GM23248 (cell line): ENCODE results near the gene CALML3. TPM values are rescaled to one million over a fixed set of nuclear protein-coding genes. Genes with fewer than 3 reads are reported as not detected.

Experiments
- DNase-seq: peaks from one replicate; pipeline ENCODE4 v3.0.0-alpha.2; 2015
- H2AFZ ChIP-seq: fragments of 200-600 bp; sonication (generic); 2 replicates; pipeline ENCODE4 v1.6.1; 2016; ENCODE audit warnings: antibody characterized with exemption
- H3F3A ChIP-seq: fragments of 200-600 bp; sonication (generic); 2 replicates; pipeline ENCODE4 v1.6.1; 2016; ENCODE audit warnings: mild to moderate bottlenecking, antibody characterized with exemption, mixed run types; ENCODE audit not compliant: insufficient read depth
- H3K27ac ChIP-seq: fragments of 200-600 bp; sonication (generic); 2 replicates; pipeline ENCODE4 v1.5.1; 2016; ENCODE audit warnings: mild to moderate bottlenecking
- H3K27me3 ChIP-seq: fragments of 200-600 bp; sonication (generic); replicated peaks from 2 replicates; pipeline ENCODE4 v1.6.1; 2016; ENCODE audit warnings: mild to moderate bottlenecking; ENCODE audit not compliant: insufficient read depth
- H3K36me3 ChIP-seq: fragments of 200-600 bp; sonication (generic); 2 replicates; pipeline ENCODE4 v1.6.1; 2016; ENCODE audit warnings: low read depth, mild to moderate bottlenecking
- H3K4me1 ChIP-seq: fragments of 200-600 bp; sonication (generic); 2 replicates; pipeline ENCODE4 v1.6.1; 2016; ENCODE audit warnings: mild to moderate bottlenecking; ENCODE audit not compliant: insufficient read depth
- H3K4me2 ChIP-seq: fragments of 200-600 bp; sonication (generic); one replicate; pipeline ENCODE4 v1.6.1; 2016; ENCODE audit warnings: mild to moderate bottlenecking; ENCODE audit not compliant: unreplicated experiment
- H3K4me3 ChIP-seq: fragments of 200-600 bp; sonication (generic); 2 replicates; pipeline ENCODE4 v1.5.1; 2016; ENCODE audit warnings: mild to moderate bottlenecking
- H3K79me2 ChIP-seq: fragments of 200-600 bp; sonication (generic); 2 replicates; pipeline ENCODE4 v1.6.1; 2016; ENCODE audit warnings: mild to moderate bottlenecking; ENCODE audit not compliant: insufficient read depth
- H3K9ac ChIP-seq: fragments of 200-600 bp; sonication (generic); 2 replicates; pipeline ENCODE4 v1.6.1; 2016; ENCODE audit warnings: mild to moderate bottlenecking
- H3K9me2 ChIP-seq: fragments of 200-600 bp; sonication (generic); 2 replicates; pipeline ENCODE4 v1.6.1; 2016; ENCODE audit warnings: mixed run types, mild to moderate bottlenecking, moderate library complexity; ENCODE audit not compliant: insufficient read depth
- H3K9me3 ChIP-seq: fragments of 200-600 bp; sonication (generic); one replicate; pipeline ENCODE4 v1.6.1; 2017; ENCODE audit warnings: low read depth
- H4K20me1 ChIP-seq: fragments of 200-600 bp; sonication (generic); 2 replicates; pipeline ENCODE4 v1.6.0; 2016; ENCODE audit not compliant: insufficient read depth
- EZH2 ChIP-seq: fragments of 200-600 bp; sonication (generic); IDR thresholded peaks from 2 replicates; pipeline ENCODE4 v1.6.1; 2018; ENCODE audit warnings: antibody characterized with exemption, mild to moderate bottlenecking; ENCODE audit not compliant: insufficient read depth, poor library complexity, severe bottlenecking
- EZH2phosphoT487 ChIP-seq: fragments of 200-600 bp; sonication (generic); IDR thresholded peaks from 2 replicates; pipeline ENCODE4 v1.6.1; 2018; ENCODE audit warnings: antibody characterized with exemption, moderate library complexity, mild to moderate bottlenecking, low read depth; ENCODE audit not compliant: insufficient read depth
- WGBS, 2 experiments: methylation state at CpG; one replicate each; pipeline ENCODE4 v1.1.6; 2015 to 2017; ENCODE audit warnings: low lambda C conversion rate in 2 of 2, low coverage in 1 of 2; ENCODE audit errors: missing lambda C conversion rate in 2 of 2; 5-methylcytosine and 5-hydroxymethylcytosine counted together
- in situ Hi-C: fragments of 300-500 bp; cut with MboI; formaldehyde crosslinking; loops from 2 replicates; pipeline ENCODE4 v1.15.0; 2020
- polyA plus RNA-seq: library from polyadenylated mRNA; unstranded; fragments of >200 nt; fragmentation: Nextera tagmentation; extraction: Ambion mirVana; gene quantifications from 2 replicates; pipeline ENCODE4 v1.2.1, GENCODE V29; 2016
- total RNA-seq: library from RNA; depleted of rRNA; stranded (reverse); fragments of >200 nt; shearing (Covaris generic); gene quantifications from 2 replicates; pipeline ENCODE4 v1.2.3, GENCODE V29; 2014

Gene CALML3
- total and polyA plus RNA-seq, 2 experiments from 2014 or later, result not detected

DNA sequence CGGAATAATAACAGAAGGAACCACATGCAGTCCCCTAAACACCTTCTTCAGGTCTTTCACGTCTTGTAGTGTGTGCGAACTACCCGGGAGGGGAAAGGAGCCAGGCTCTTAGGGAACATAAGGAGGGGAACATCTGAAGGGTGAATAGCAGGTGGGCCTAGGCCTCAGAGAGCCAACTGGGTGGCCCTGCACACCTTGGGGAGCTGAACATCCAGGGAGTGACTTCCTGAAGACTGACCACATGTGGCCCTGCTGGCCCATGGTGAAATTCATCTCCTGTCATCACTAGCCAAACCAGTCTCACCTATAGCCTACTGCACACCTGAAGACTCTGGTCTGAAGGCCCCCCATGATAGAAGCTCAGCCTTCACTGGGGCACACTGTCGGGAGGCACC is 5.6 kb downstream of the CALML3 start:
- Histone ChIP-seq H3K79me2 (no peaks in the 10 kb centered on the region), H3K27me3 (no peaks in the 10 kb centered on the region), H3K27ac (no peak overlapping the region), H3K4me1 (peaks cover 4% of the 10 kb centered on the region; the same call in 1 of the 2 replicates), H4K20me1 (no peaks in the 10 kb centered on the region), H3K4me2 (no peak overlapping the region), H3K36me3 (no peaks in the 10 kb centered on the region), H3K9me3 (no peaks in the 10 kb centered on the region), H2AFZ (no peak overlapping the region), H3F3A (0 out of 2 replicates have a peak, but pooled peaks cover 8% of the 10 kb centered on the region), H3K4me3 (no peak overlapping the region), H3K9me2 (no peaks in the 10 kb centered on the region), H3K9ac (no peak overlapping the region)
- DNase-seq, result no peak
- WGBS, 2 experiments, result 91 to 94% methylated on average over 5 of the region's 5 CpGs
- TF ChIP-seq EZH2 (no peak), EZH2phosphoT487 (no peak)
- in situ Hi-C loops, result no loop called here

DNA sequence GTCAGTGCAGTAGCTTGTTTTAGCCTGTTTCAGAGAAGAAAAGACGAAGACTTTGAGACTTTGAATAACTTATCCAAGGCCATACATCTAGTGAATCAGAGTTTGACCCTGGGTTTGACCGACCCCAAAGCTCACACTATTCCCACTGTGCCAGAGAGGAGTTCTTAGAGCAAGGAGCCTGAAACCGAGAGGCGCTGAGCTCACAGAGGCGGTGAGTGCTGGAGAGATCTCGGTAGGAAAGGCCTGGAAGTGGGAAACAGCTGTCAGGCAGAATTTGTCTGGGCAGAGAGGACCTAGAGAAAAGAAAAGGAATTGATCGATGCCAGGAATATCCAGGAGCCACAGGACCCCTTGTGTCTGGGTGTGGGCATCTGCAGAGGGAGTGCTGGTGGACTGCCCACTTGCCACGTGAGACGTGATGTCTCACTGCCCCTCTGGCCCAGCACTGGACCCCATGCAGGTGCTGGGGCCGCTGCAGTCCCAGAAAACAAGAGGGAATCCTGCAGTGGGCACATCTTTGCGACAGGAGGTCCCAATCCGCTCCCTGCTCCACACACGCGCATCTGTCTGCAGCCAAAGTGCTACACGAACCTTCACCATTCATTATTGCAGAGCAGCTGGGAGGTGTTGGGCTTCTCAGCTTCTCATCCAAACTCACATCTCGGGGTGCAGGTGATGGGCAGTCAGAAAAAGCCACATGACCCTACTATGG is 6.2 kb downstream of the CALML3 start:
- no peaks in the 10 kb centered on the region for H3K9me2 ChIP-seq
- no peak overlapping the region for H3K4me2 ChIP-seq
- no peaks in the 10 kb centered on the region for H3K79me2 ChIP-seq
- no peak overlapping the region for H2AFZ ChIP-seq
- no peak for DNase-seq
- H3K27ac ChIP-seq, result no peak overlapping the region
- no peaks in the 10 kb centered on the region for H4K20me1 ChIP-seq
- in situ Hi-C loops, result no loop called here
- no peaks in the 10 kb centered on the region for H3K27me3 ChIP-seq
- no peaks in the 10 kb centered on the region for H3K36me3 ChIP-seq
- no peaks in the 10 kb centered on the region for H3K9me3 ChIP-seq
- no peak overlapping the region for H3K4me3 ChIP-seq
- no peak overlapping the region for H3K9ac ChIP-seq
- 78 to 86% methylated on average over 15 to 16 of the region's 16 CpGs for WGBS, 2 experiments
- TF ChIP-seq EZH2phosphoT487, result no peak
- TF ChIP-seq EZH2, result no peak
- 0 out of 2 replicates have a peak, but pooled peaks cover 8% of the 10 kb centered on the region for H3F3A ChIP-seq
- peaks cover 4% of the 10 kb centered on the region; the same call in 1 of the 2 replicates for H3K4me1 ChIP-seq

DNA sequence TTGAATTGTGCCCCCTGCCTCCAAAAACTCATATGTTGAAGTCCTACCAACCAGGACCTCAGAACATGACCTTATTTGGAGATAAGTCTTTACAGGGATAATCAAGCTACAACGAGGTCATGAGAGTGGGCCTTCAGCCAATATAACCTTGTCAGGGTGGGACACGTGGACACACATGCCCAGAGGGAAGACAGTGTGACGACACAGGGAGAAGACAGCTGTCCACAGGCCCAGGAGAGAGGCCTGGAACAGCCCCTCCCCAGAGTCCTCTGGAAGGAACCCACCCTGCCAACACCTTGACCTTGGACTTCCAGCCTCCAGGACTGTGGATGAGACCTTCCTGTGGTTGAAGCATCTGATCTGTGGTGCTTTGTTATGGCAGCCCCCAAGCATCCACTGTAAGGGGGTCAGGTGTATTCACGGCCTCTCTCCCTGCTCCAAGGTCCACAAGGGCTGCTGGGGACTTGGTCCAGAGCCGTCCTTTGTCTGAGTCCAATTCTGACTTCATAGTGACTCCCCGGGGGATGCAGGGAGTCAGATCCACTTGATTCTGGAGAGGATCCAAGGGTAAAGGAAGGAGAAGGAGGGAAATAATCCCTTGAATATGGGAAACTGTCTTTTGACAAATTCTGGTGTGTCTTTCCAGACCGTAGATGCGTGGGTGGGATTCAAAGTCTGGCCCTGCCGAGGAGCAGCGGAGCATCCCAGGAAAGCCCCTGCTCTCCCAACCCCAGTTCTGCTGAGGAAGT is 7.0 kb downstream of the CALML3 start:
- Histone ChIP-seq H3F3A (0 out of 2 replicates have a peak, but pooled peaks cover 8% of the 10 kb centered on the region), H3K4me1 (peaks cover 4% of the 10 kb centered on the region; the same call in 1 of the 2 replicates), H2AFZ (no peak overlapping the region), H3K36me3 (no peaks in the 10 kb centered on the region), H3K27ac (no peak overlapping the region), H3K79me2 (no peaks in the 10 kb centered on the region), H3K9me2 (no peaks in the 10 kb centered on the region), H3K9me3 (no peaks in the 10 kb centered on the region), H3K4me2 (no peak overlapping the region), H4K20me1 (no peaks in the 10 kb centered on the region), H3K4me3 (no peak overlapping the region), H3K9ac (no peak overlapping the region), H3K27me3 (no peaks in the 10 kb centered on the region)
- no peak for TF ChIP-seq EZH2
- TF ChIP-seq EZH2phosphoT487, result no peak
- no peak for DNase-seq
- in situ Hi-C loops, result no loop called here
- WGBS, 2 experiments, result 81 to 86% methylated on average over 10 of the region's 10 CpGs

DNA sequence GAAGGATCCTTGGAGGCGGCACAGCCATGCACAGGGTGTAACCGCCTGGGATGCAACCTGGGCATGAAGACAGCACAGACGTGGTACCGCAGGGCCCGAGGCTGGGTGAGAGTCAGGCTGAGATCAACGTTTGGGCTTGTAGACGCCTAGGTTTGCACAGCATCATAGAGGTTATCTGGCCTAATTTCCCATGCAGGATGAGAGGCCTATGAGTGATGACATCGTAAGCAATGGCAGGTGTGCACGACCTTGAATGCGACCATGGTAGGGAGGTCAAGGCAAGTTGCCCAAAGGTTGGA is 7.5 kb downstream of the CALML3 start:
- Histone ChIP-seq H3K79me2 (no peaks in the 10 kb centered on the region), H3K9me2 (no peaks in the 10 kb centered on the region), H4K20me1 (no peaks in the 10 kb centered on the region), H3K9ac (no peak overlapping the region), H3K27ac (no peak overlapping the region), H3K4me2 (no peak overlapping the region), H3K36me3 (no peaks in the 10 kb centered on the region), H3K4me1 (peaks cover 4% of the 10 kb centered on the region; the same call in 1 of the 2 replicates), H3K4me3 (no peak overlapping the region), H3K9me3 (no peaks in the 10 kb centered on the region), H3K27me3 (no peaks in the 10 kb centered on the region), H3F3A (0 out of 2 replicates have a peak, but pooled peaks cover 8% of the 10 kb centered on the region), H2AFZ (no peak overlapping the region)
- WGBS, 2 experiments, result 94 to 97% methylated on average over 10 of the region's 10 CpGs
- in situ Hi-C loops, result no loop called here
- TF ChIP-seq EZH2 (no peak), EZH2phosphoT487 (no peak)
- no peak for DNase-seq
